ENCODE data around the gene BAIAP2. TPM values are rescaled to one million over a fixed set of nuclear protein-coding genes. Genes with fewer than 3 reads are reported as not detected.
A peak's percentile ranks its signal among the peaks of the same experiment; 100 is the strongest.

BAIAP2 gene
- total and polyA plus RNA-seq, 2 of the 13 experiments (the other 11 are each of a cell fraction or from before 2014, with no cell fraction given), result 22.5 to 24.0 TPM

DNA sequence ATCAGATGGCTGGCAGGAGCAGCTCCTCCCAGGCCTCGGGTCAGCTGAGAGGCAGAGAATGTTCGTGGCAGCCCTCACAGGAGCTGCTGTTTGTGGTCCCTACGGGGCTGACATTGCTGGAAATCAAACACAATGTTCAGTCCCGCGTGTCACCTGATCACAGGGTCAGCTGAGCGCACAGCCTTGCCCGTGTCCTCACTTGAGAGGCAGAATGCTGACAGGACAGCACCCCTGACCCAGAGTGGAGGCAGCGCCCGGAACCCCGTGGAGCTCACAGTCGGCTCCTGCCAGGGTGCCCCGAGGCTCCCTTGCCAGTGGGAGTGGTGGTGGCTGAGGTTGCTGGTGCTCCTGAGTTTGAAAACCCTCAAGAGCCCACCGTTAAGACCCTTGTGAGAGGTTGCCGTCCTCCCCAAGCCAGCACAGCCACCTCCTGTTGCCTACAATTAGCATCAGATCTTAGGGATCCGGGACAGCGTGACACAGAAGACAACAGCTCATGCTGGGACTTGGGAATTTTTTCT is 47.0 kb upstream of the BAIAP2 start (continued):
- TF ChIP-seq, protein P1, sequence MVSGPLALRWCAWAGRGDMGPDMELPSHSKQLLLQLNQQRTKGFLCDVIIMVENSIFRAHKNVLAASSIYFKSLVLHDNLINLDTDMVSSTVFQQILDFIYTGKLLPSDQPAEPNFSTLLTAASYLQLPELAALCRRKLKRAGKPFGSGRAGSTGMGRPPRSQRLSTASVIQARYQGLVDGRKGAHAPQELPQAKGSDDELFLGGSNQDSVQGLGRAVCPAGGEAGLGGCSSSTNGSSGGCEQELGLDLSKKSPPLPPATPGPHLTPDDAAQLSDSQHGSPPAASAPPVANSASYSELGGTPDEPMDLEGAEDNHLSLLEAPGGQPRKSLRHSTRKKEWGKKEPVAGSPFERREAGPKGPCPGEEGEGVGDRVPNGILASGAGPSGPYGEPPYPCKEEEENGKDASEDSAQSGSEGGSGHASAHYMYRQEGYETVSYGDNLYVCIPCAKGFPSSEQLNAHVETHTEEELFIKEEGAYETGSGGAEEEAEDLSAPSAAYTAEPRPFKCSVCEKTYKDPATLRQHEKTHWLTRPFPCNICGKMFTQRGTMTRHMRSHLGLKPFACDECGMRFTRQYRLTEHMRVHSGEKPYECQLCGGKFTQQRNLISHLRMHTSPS (CRISPR knock-in tag; IDR thresholded peaks at IDR 0.05; ENCODE audit: low read depth), result no peak
- TF ChIP-seq, protein P2, sequence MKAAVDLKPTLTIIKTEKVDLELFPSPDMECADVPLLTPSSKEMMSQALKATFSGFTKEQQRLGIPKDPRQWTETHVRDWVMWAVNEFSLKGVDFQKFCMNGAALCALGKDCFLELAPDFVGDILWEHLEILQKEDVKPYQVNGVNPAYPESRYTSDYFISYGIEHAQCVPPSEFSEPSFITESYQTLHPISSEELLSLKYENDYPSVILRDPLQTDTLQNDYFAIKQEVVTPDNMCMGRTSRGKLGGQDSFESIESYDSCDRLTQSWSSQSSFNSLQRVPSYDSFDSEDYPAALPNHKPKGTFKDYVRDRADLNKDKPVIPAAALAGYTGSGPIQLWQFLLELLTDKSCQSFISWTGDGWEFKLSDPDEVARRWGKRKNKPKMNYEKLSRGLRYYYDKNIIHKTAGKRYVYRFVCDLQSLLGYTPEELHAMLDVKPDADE (CRISPR knock-in tag; IDR thresholded peaks at IDR 0.05), result no peak
- TF ChIP-seq ZNF446 (CRISPR knock-in tag; IDR thresholded peaks at IDR 0.05) (peak; percentile 88; the same call in 1 of the 2 replicates), SMC3 (IDR thresholded peaks at IDR 0.05; ENCODE audit: low read length) (no peak), NFIC (IDR thresholded peaks at IDR 0.05; ENCODE audit: low read length) (no peak), ZNF343 (CRISPR knock-in tag; IDR thresholded peaks at IDR 0.05) (no peak), FOSL1 (CRISPR knock-in tag; IDR thresholded peaks at IDR 0.05; ENCODE audit: borderline replicate concordance) (no peak), MYNN (CRISPR knock-in tag; IDR thresholded peaks at IDR 0.05; ENCODE audit: low read depth) (0 out of 2 replicates have a peak, but pooled peaks have one; percentile 30), MIER2 (CRISPR knock-in tag; IDR thresholded peaks at IDR 0.05) (0 out of 2 replicates have a peak, but pooled peaks have one; percentile 26), PTBP1 (IDR thresholded peaks at IDR 0.05; ENCODE audit: low read depth, low read length, poor library complexity, severe bottlenecking) (no peak), SPEN (CRISPR knock-in tag; IDR thresholded peaks at IDR 0.05; ENCODE audit: low read depth) (peak; percentile 61; the same call in 1 of the 2 replicates), ZNF678 (CRISPR knock-in tag; IDR thresholded peaks at IDR 0.05) (no peak), CBX5 (CRISPR knock-in tag; IDR thresholded peaks at IDR 0.05; ENCODE audit: borderline replicate concordance) (0 out of 2 replicates have a peak, but pooled peaks have one; percentile 21)
- TF ChIP-seq, protein P3, sequence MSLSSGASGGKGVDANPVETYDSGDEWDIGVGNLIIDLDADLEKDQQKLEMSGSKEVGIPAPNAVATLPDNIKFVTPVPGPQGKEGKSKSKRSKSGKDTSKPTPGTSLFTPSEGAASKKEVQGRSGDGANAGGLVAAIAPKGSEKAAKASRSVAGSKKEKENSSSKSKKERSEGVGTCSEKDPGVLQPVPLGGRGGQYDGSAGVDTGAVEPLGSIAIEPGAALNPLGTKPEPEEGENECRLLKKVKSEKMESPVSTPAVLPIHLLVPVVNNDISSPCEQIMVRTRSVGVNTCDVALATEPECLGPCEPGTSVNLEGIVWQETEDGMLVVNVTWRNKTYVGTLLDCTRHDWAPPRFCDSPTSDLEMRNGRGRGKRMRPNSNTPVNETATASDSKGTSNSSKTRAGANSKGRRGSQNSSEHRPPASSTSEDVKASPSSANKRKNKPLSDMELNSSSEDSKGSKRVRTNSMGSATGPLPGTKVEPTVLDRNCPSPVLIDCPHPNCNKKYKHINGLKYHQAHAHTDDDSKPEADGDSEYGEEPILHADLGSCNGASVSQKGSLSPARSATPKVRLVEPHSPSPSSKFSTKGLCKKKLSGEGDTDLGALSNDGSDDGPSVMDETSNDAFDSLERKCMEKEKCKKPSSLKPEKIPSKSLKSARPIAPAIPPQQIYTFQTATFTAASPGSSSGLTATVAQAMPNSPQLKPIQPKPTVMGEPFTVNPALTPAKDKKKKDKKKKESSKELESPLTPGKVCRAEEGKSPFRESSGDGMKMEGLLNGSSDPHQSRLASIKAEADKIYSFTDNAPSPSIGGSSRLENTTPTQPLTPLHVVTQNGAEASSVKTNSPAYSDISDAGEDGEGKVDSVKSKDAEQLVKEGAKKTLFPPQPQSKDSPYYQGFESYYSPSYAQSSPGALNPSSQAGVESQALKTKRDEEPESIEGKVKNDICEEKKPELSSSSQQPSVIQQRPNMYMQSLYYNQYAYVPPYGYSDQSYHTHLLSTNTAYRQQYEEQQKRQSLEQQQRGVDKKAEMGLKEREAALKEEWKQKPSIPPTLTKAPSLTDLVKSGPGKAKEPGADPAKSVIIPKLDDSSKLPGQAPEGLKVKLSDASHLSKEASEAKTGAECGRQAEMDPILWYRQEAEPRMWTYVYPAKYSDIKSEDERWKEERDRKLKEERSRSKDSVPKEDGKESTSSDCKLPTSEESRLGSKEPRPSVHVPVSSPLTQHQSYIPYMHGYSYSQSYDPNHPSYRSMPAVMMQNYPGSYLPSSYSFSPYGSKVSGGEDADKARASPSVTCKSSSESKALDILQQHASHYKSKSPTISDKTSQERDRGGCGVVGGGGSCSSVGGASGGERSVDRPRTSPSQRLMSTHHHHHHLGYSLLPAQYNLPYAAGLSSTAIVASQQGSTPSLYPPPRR (CRISPR knock-in tag; IDR thresholded peaks at IDR 0.05; ENCODE audit: borderline replicate concordance), result no peak
- TF ChIP-seq, protein P4, sequence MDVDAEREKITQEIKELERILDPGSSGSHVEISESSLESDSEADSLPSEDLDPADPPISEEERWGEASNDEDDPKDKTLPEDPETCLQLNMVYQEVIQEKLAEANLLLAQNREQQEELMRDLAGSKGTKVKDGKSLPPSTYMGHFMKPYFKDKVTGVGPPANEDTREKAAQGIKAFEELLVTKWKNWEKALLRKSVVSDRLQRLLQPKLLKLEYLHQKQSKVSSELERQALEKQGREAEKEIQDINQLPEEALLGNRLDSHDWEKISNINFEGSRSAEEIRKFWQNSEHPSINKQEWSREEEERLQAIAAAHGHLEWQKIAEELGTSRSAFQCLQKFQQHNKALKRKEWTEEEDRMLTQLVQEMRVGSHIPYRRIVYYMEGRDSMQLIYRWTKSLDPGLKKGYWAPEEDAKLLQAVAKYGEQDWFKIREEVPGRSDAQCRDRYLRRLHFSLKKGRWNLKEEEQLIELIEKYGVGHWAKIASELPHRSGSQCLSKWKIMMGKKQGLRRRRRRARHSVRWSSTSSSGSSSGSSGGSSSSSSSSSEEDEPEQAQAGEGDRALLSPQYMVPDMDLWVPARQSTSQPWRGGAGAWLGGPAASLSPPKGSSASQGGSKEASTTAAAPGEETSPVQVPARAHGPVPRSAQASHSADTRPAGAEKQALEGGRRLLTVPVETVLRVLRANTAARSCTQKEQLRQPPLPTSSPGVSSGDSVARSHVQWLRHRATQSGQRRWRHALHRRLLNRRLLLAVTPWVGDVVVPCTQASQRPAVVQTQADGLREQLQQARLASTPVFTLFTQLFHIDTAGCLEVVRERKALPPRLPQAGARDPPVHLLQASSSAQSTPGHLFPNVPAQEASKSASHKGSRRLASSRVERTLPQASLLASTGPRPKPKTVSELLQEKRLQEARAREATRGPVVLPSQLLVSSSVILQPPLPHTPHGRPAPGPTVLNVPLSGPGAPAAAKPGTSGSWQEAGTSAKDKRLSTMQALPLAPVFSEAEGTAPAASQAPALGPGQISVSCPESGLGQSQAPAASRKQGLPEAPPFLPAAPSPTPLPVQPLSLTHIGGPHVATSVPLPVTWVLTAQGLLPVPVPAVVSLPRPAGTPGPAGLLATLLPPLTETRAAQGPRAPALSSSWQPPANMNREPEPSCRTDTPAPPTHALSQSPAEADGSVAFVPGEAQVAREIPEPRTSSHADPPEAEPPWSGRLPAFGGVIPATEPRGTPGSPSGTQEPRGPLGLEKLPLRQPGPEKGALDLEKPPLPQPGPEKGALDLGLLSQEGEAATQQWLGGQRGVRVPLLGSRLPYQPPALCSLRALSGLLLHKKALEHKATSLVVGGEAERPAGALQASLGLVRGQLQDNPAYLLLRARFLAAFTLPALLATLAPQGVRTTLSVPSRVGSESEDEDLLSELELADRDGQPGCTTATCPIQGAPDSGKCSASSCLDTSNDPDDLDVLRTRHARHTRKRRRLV (CRISPR knock-in tag; IDR thresholded peaks at IDR 0.05), result no peak
